Ovary (tissue), 9 donors: ENCODE measurements around the gene COBL. TPM values are rescaled to one million over a fixed set of nuclear protein-coding genes. Genes with fewer than 3 reads are reported as not detected.

ENCODE experiments used
- DNase-seq, 5 donors: peaks; one replicate each; pipeline ENCODE4 v3.0.0-alpha.2; 2019 to 2020
- H3K27ac ChIP-seq, 2 donors: fragments of 200-600 bp; one replicate each; pipeline versions ENCODE4 v1.5.1 to v1.8.0; 2019 to 2022
- H3K27me3 ChIP-seq: fragments of 200-600 bp; one replicate; pipeline ENCODE4 v1.8.0; 2022
- H3K36me3 ChIP-seq: fragments of 200-600 bp; sonication (generic); one replicate; pipeline ENCODE4 v1.5.1; 2019
- H3K4me1 ChIP-seq: one replicate; pipeline ENCODE4 v1.8.1; 2013; ENCODE audit warnings: mild to moderate bottlenecking, moderate library complexity; ENCODE audit not compliant: insufficient read depth
- H3K4me3 ChIP-seq: fragments of 200-600 bp; sonication (generic); one replicate; pipeline ENCODE4 v1.5.1; 2017
- H3K9me3 ChIP-seq, 2 donors: fragments of 200-600 bp in 1 of 2; sonication (generic) in 1 of 2; one replicate each; pipeline versions ENCODE4 v1.5.1 to v1.8.1; 2013 to 2019; ENCODE audit warnings: mild to moderate bottlenecking in 1 of 2, moderate library complexity in 1 of 2
- CTCF ChIP-seq, 3 donors: fragments of 450-650 bp in 2 of 3; fragments of 200-600 bp in 1 of 3; IDR thresholded peaks; one replicate each; pipeline versions ENCODE4 v1.5.1 to v1.8.0; 2016 to 2022; ENCODE audit warnings: antibody characterized with exemption in 3 of 3, mild to moderate bottlenecking in 1 of 3
- EP300 ChIP-seq: sonication (generic); formaldehyde crosslinking; IDR thresholded peaks from one replicate; pipeline ENCODE4 v1.6.1; 2017; ENCODE audit warnings: antibody characterized with exemption
- POLR2A ChIP-seq: fragments of 450-650 bp; IDR thresholded peaks from one replicate; pipeline ENCODE4 v1.6.1; 2017; ENCODE audit warnings: antibody characterized with exemption, mild to moderate bottlenecking, moderate library complexity
- WGBS, 3 donors: extraction: QIAGEN DNeasy Blood & Tissue Kit in 1 of 3; methylation state at CpG; one replicate each; pipeline versions ENCODE4 v1.1.5 to v1.1.7; 2013 to 2017; 5-methylcytosine and 5-hydroxymethylcytosine counted together
- intact Hi-C, 4 donors: fragments of 100-400 bp; cut with DNase I; formaldehyde crosslinking; loops; one replicate each; pipeline versions ENCODE4 v1.11.0 to v1.15.1; 2022 to 2023
- polyA plus RNA-seq, 2 donors: library from polyadenylated mRNA; stranded (reverse); fragments of 200-250 nt in 1 of 2; fragments of 350-450 nt in 1 of 2; fragmentation: Illumina TruSeq in 1 of 2; extraction: RNeasy Lipid Tissue Mini Kit (QIAGEN cat#74804) in 1 of 2; gene quantifications; one replicate each; pipeline ENCODE4 v1.2.3, GENCODE V29; 2013 to 2014
- total RNA-seq, 7 donors: library from RNA; depleted of rRNA in 2 of 7; stranded (reverse); fragments of >200 nt in 2 of 7; fragmentation: NEBNext Ultra II Directional in 3 of 7; extraction: Animal tissue kit (Norgen Biotek cat#: 25700) in 3 of 7; gene quantifications; one replicate each; pipeline versions ENCODE4 v1.1.0 to v1.2.4, GENCODE V29; 2016 to 2023
- donor health status: DM: no; HTN: no; CAD: no; lungs with moderate emphysema.
- donor health status: DM: no; HTN: no; CAD: no.
- donor health status: Bipolar disorder and iron deficiency.
- donor health status: DM: yes; HTN: yes; CAD: no.
- donor health status: DM: no; HTN: no; CAD: no.
- donor health status: DM: yes; HTN: yes; CAD: no.

COBL gene
- total and polyA plus RNA-seq, 9 donors = 0.87 to 33.4 (median 3.9) TPM

DNA sequence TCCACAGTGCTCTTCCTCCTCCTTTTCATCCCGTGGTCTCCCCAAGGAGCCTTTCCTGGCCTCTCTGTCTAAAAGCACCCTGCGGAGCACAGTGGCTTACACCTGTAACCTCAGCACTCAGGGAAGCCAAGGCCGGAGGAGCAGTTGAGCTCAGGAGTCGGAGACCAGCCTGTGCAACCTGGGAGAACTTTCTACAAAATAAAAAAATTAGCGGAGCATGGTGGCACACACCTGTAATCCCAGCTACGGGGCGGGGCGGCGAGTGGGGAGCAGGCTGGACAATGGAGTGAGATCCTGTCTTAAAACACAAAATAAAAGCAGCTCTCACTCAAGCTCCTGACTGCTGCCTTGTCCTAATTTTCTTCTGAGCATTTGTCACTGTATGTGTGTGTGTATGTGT, 1.4 kb upstream of the COBL start:
- TF ChIP-seq EP300 = no peak
- TF ChIP-seq POLR2A = no peak
- no peak for TF ChIP-seq CTCF (IDR thresholded peaks at IDR 0.05)
- H3K4me1 ChIP-seq = no peaks in the 10 kb centered on the region
- no peak overlapping the region for H3K4me3 ChIP-seq
- no peaks in the 10 kb centered on the region for H3K36me3 ChIP-seq
- WGBS, 3 donors = 85 to 89% (median 88%) methylated on average over 9 of the region's 9 CpGs
- no peak for DNase-seq
- intact Hi-C loops = no loop called here
- no peaks in the 10 kb centered on the region for H3K27me3 ChIP-seq
- H3K9me3 ChIP-seq = no peaks in the 10 kb centered on the region
- no peak overlapping the region for H3K27ac ChIP-seq

GRCh38 chr7:51317582-51317910, 937 bp upstream of the COBL start:
- no peak for DNase-seq
- no peaks in the 10 kb centered on the region for H3K4me1 ChIP-seq
- TF ChIP-seq CTCF (IDR thresholded peaks at IDR 0.05) (no peak), EP300 (no peak), POLR2A (no peak)
- no peaks in the 10 kb centered on the region for H3K27me3 ChIP-seq
- H3K27ac ChIP-seq = no peak overlapping the region
- H3K4me3 ChIP-seq = no peak overlapping the region
- intact Hi-C loops = no loop called here
- no peaks in the 10 kb centered on the region for H3K9me3 ChIP-seq
- no peaks in the 10 kb centered on the region for H3K36me3 ChIP-seq
- 72 to 80% (median 75%) methylated on average over 8 of the region's 8 CpGs for WGBS, 3 donors

DNA sequence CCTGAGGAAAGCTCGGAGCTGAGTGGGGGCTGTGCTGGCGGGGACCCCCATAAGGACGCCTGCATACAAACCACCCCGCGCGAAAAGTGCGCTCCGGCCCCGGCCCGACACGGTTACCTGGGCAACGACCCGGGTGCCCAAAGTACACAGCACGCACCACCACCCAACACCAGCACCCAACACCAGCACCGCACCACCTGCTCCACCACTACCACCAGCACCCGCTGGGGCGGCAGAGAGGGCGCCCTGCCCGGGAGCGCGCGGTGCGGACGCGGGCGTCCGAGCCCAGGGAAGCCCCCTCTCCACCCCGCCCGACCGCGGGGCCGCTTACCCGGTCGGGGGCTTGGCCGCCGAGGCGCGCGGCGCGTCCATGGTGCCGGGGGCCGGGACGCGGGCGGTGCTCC, 345 bp downstream of the COBL start:
- intact Hi-C loops = no loop called here
- H3K27ac ChIP-seq = peak overlapping the region in 1 of 2 donors; percentile 38
- TF ChIP-seq CTCF (IDR thresholded peaks at IDR 0.05) (no peak), POLR2A (no peak), EP300 (no peak)
- no peaks in the 10 kb centered on the region for H3K9me3 ChIP-seq
- H3K4me1 ChIP-seq = no peaks in the 10 kb centered on the region
- no peaks in the 10 kb centered on the region for H3K36me3 ChIP-seq
- H3K27me3 ChIP-seq = no peaks in the 10 kb centered on the region
- WGBS, 3 donors = 0 to 1% (median 1%) methylated on average over 45 to 46 of the region's 46 CpGs
- peak overlapping the region; percentile 36 for H3K4me3 ChIP-seq
- DNase-seq = peak in 4 of 5 donors; percentile 24 to 47 (median 36)

GRCh38 chr7:51315393-51316261, 982 bp downstream of the COBL start:
- H3K36me3 ChIP-seq = no peaks in the 10 kb centered on the region
- H3K27ac ChIP-seq = peak overlapping the region in 1 of 2 donors; percentile 38
- peak overlapping the region; percentile 36 for H3K4me3 ChIP-seq
- TF ChIP-seq CTCF (IDR thresholded peaks at IDR 0.05) (no peak), POLR2A (no peak), EP300 (no peak)
- H3K9me3 ChIP-seq = no peaks in the 10 kb centered on the region
- 5% methylated on average over 58 of the region's 58 CpGs for WGBS, 3 donors
- DNase-seq = peak in 4 of 5 donors; percentile 26 to 41 (median 30)
- no peaks in the 10 kb centered on the region for H3K4me1 ChIP-seq
- intact Hi-C loops = no loop called here
- no peaks in the 10 kb centered on the region for H3K27me3 ChIP-seq
